Measurements from ENCODE around the gene NUDT12.

DNA sequence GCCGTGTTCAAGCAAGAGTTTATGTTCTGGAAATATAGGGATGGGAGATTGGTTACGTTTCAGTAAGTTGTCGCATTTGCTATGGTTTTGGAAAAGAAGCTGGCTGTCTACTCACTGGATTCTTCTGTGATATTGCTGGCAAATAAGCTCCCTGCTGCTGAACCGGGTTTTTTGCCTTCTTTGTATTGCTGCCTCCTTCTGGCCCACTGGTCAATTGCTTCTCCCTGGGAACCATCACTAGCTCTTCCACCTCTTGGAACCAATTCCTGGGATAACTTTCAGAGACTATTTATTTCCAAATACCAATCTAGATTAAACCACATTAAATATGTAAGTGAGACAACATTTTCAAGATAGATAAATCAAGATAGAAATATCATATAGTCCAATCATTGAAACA, 43.0 kb downstream of the NUDT12 start:
- TF ChIP-seq, protein P1, sequence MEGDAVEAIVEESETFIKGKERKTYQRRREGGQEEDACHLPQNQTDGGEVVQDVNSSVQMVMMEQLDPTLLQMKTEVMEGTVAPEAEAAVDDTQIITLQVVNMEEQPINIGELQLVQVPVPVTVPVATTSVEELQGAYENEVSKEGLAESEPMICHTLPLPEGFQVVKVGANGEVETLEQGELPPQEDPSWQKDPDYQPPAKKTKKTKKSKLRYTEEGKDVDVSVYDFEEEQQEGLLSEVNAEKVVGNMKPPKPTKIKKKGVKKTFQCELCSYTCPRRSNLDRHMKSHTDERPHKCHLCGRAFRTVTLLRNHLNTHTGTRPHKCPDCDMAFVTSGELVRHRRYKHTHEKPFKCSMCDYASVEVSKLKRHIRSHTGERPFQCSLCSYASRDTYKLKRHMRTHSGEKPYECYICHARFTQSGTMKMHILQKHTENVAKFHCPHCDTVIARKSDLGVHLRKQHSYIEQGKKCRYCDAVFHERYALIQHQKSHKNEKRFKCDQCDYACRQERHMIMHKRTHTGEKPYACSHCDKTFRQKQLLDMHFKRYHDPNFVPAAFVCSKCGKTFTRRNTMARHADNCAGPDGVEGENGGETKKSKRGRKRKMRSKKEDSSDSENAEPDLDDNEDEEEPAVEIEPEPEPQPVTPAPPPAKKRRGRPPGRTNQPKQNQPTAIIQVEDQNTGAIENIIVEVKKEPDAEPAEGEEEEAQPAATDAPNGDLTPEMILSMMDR (CRISPR knock-in tag; IDR thresholded peaks at IDR 0.05): no peak
- TF ChIP-seq GABPA (IDR thresholded peaks at IDR 0.05; ENCODE audit: low read depth, low read length): no peak
- TF ChIP-seq GABPA (CRISPR knock-in tag; IDR thresholded peaks at IDR 0.05; ENCODE audit: low read depth): no peak
- TF ChIP-seq, protein P2, sequence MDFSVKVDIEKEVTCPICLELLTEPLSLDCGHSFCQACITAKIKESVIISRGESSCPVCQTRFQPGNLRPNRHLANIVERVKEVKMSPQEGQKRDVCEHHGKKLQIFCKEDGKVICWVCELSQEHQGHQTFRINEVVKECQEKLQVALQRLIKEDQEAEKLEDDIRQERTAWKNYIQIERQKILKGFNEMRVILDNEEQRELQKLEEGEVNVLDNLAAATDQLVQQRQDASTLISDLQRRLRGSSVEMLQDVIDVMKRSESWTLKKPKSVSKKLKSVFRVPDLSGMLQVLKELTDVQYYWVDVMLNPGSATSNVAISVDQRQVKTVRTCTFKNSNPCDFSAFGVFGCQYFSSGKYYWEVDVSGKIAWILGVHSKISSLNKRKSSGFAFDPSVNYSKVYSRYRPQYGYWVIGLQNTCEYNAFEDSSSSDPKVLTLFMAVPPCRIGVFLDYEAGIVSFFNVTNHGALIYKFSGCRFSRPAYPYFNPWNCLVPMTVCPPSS (IDR thresholded peaks at IDR 0.05): no peak
